WERI-Rb-1 (cell line): ENCODE measurements around the gene SLC24A1.

ENCODE experiments used
- DNase-seq: peaks from one replicate; pipeline ENCODE4 v3.0.0-alpha.2; 2020
- H3K27ac ChIP-seq: fragments of 250-450 bp; sonication (Bioruptor Pico); 2 replicates; pipeline ENCODE4 v1.5.1; 2020; ENCODE audit warnings: mild to moderate bottlenecking, moderate library complexity
- H3K27me3 ChIP-seq: fragments of 250-450 bp; sonication (Bioruptor Pico); 2 replicates; pipeline ENCODE4 v1.5.1; 2021; ENCODE audit warnings: mild to moderate bottlenecking, low read depth, moderate library complexity; ENCODE audit not compliant: insufficient read depth, severe bottlenecking
- H3K36me3 ChIP-seq: fragments of 250-450 bp; sonication (Bioruptor Pico); 2 replicates; pipeline ENCODE4 v1.5.1; 2020; ENCODE audit warnings: mild to moderate bottlenecking, moderate library complexity
- H3K4me3 ChIP-seq: 2 replicates; pipeline ENCODE4 v1.5.1; 2011; ENCODE audit warnings: low read depth, mild to moderate bottlenecking, control low read depth, low read length
- H3K9me3 ChIP-seq: fragments of 250-450 bp; sonication (Bioruptor Pico); 2 replicates; pipeline ENCODE4 v1.5.1; 2021; ENCODE audit warnings: mild to moderate bottlenecking, moderate library complexity; ENCODE audit not compliant: severe bottlenecking
- TF ChIP-seq, protein P1 (sequence below): IDR thresholded peaks from 2 replicates; pipeline ENCODE4 v1.5.1; 2011; ENCODE audit warnings: low read depth, mild to moderate bottlenecking, control low read depth, inconsistent platforms, low read length

Gene SLC24A1

GRCh38 chr15:65621638-65622037 lies at the start of gene SLC24A1:
SLC24A1 (plus strand) TSS chr15:65621938; CDS start chr15:65624081, 2,143 bp downstream.
- Histone ChIP-seq H3K9me3 (no peaks in the 10 kb centered on the region), H3K27me3 (peaks cover 51% of the 10 kb centered on the region), H3K4me3 (no peak within 1 kb of the TSS), H3K36me3 (no peaks in the 10 kb centered on the region), H3K27ac (no peak within 1 kb of the TSS)
- TF ChIP-seq, protein P1, sequence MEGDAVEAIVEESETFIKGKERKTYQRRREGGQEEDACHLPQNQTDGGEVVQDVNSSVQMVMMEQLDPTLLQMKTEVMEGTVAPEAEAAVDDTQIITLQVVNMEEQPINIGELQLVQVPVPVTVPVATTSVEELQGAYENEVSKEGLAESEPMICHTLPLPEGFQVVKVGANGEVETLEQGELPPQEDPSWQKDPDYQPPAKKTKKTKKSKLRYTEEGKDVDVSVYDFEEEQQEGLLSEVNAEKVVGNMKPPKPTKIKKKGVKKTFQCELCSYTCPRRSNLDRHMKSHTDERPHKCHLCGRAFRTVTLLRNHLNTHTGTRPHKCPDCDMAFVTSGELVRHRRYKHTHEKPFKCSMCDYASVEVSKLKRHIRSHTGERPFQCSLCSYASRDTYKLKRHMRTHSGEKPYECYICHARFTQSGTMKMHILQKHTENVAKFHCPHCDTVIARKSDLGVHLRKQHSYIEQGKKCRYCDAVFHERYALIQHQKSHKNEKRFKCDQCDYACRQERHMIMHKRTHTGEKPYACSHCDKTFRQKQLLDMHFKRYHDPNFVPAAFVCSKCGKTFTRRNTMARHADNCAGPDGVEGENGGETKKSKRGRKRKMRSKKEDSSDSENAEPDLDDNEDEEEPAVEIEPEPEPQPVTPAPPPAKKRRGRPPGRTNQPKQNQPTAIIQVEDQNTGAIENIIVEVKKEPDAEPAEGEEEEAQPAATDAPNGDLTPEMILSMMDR = no peak
- DNase-seq = peak; percentile 48

- H3K4me3 ChIP-seq = no peak overlapping the region
- no peak for DNase-seq
- no peaks in the 10 kb centered on the region for H3K27me3 ChIP-seq
- no peaks in the 10 kb centered on the region for H3K9me3 ChIP-seq
- TF ChIP-seq, protein P1 = no peak
- no peak overlapping the region for H3K27ac ChIP-seq
- H3K36me3 ChIP-seq = peaks cover 87% of the 10 kb centered on the region
Observed at GRCh38 chr15:65571971-65572370, 49.8 kb upstream of the SLC24A1 start.

DNA sequence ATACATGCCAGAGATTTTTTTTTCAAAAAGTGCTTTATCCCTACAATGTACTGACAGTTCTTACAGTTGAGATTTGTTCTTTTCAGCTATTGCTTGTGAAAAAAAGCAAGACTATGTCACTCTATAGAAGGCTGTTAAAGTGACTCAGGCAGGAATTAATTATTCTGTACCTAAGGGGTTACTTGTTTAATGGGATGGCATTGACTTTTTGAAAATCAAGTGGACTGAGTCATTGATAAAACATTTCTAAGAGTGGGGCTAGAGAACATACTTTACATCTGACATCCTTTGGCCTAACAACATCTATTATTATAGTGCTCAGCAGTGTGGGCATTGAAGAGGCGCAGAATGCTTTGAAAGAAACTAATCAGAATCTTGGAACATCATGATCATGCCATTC lies 45.1 kb upstream of the SLC24A1 start:
- H3K27me3 ChIP-seq = no peaks in the 10 kb centered on the region
- H3K4me3 ChIP-seq = no peak overlapping the region
- TF ChIP-seq, protein P1 = no peak
- no peak overlapping the region for H3K27ac ChIP-seq
- H3K36me3 ChIP-seq = peaks cover 54% of the 10 kb centered on the region
- no peaks in the 10 kb centered on the region for H3K9me3 ChIP-seq
- no peak for DNase-seq

DNA sequence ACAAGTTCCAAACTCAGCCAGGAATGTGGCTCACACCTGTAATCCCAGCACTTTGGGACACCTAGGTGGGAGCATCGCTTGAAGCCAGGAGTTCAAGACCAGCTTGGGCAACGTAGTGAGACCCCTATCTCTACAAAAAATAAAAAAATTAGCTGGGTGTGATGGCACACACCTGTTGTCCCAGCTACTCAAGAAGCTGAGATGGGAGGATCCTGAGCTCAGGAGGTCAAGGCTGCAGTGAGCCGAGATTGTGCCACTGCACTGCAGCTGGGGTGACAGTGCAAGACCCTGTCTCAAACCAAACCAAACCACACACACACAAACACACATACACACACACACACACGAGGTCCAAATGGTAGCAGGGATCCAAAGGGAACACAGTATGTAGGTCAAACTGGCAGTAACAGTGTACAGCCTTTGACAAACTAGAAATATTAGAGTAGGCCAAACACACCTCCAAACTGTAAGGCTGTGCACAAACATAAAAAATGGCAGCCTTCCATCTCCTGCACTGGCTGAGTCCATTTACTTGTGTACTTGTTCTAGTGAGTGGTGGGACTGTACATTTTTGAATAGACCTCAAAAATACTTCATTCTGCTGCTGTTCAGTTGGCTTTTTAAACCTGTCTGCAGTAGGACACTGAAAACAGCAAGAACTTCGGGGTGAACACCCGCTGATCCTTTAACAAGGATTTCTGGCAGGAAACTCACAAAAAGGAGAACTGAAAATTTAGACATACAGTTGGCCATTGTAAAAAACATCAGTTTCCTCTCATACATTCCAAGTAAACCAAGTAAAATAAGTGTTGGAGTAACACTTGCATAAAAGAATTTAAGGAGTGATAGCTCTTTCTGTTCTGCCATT lies 44.4 kb upstream of the SLC24A1 start:
- no peaks in the 10 kb centered on the region for H3K27me3 ChIP-seq
- DNase-seq = no peak
- TF ChIP-seq, protein P1 = no peak
- H3K9me3 ChIP-seq = no peaks in the 10 kb centered on the region
- H3K4me3 ChIP-seq = no peak overlapping the region
- H3K36me3 ChIP-seq = peaks cover 47% of the 10 kb centered on the region
- H3K27ac ChIP-seq = no peak overlapping the region

DNA sequence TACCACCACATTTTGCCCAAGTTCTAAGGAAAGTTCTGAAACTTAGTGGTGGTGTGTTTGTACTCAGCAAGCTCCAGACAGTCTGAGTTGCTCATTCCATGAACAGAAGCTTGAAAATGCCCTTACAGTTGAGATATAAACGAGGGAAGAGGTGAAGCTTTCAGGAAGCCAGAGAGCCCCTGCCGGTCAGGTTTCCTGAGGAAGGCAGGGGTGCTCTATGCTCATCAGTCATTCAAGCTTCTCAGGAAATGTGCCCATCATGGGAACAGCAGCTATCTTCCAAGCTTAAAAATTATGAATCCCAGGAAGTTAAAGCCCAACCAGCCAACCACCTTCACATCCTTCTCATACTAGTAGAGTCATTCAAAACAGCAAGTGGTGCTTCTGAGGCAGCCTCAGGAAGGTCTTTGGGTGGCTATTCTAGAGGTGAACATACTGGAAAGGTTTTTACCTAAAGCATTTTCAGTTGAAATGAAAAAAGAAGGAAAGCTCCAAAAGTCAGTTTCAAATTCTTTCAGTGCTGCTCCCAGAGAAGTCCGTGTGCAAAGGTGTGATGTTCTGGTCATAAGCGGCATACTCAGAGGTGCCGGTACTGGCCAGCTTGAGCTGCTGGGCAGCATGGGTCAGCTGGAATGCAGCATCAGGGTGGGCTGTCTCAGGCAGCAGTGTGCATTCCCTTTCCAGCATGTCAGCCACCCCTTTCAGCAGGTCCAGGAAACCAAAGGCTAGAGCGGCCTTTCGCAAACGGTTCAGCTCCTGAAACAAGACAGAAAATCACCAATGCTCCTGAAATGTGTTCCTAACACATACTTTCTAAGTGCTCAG lies 42.6 kb upstream of the SLC24A1 start:
- Histone ChIP-seq H3K4me3 (no peak overlapping the region), H3K27ac (0 out of 2 replicates have a peak overlapping the region, but pooled peaks have one; percentile 4), H3K27me3 (no peaks in the 10 kb centered on the region), H3K9me3 (no peaks in the 10 kb centered on the region), H3K36me3 (peaks cover 45% of the 10 kb centered on the region)
- DNase-seq = no peak
- TF ChIP-seq, protein P1 = no peak
